ENCODE data around the gene RAPGEF2. TPM values are rescaled to one million over a fixed set of nuclear protein-coding genes. Genes with fewer than 3 reads are reported as not detected.

Gene RAPGEF2
- total and polyA plus RNA-seq, 10 of the 15 experiments (the other 5 are each of a cell fraction or from before 2014, with no cell fraction given): 0.31 to 24.0 (median 2.9) TPM

DNA sequence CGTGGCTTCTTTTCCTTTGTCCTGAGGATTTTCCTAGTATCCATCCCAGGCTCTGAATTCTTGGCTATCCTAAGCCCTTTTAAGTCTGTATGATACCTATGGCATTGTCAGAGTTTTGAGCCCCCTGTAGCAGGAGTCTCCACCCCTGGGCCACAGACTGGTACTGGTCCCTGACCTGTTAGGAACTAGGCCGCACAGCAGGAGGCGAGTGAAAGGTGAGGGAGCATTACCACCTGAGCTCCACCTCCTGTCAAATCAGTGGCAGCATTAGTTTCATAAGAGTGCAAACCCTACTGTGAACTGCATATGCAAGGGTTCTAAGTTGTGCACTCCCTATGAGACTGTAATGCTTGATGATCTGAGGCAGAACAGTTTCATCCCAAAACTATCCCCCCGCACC, 216.1 kb downstream of the RAPGEF2 start (continued):
- TF ChIP-seq, protein P1, sequence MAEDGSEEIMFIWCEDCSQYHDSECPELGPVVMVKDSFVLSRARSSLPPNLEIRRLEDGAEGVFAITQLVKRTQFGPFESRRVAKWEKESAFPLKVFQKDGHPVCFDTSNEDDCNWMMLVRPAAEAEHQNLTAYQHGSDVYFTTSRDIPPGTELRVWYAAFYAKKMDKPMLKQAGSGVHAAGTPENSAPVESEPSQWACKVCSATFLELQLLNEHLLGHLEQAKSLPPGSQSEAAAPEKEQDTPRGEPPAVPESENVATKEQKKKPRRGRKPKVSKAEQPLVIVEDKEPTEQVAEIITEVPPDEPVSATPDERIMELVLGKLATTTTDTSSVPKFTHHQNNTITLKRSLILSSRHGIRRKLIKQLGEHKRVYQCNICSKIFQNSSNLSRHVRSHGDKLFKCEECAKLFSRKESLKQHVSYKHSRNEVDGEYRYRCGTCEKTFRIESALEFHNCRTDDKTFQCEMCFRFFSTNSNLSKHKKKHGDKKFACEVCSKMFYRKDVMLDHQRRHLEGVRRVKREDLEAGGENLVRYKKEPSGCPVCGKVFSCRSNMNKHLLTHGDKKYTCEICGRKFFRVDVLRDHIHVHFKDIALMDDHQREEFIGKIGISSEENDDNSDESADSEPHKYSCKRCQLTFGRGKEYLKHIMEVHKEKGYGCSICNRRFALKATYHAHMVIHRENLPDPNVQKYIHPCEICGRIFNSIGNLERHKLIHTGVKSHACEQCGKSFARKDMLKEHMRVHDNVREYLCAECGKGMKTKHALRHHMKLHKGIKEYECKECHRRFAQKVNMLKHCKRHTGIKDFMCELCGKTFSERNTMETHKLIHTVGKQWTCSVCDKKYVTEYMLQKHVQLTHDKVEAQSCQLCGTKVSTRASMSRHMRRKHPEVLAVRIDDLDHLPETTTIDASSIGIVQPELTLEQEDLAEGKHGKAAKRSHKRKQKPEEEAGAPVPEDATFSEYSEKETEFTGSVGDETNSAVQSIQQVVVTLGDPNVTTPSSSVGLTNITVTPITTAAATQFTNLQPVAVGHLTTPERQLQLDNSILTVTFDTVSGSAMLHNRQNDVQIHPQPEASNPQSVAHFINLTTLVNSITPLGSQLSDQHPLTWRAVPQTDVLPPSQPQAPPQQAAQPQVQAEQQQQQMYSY (CRISPR knock-in tag; IDR thresholded peaks at IDR 0.05): no peak
- no peak for TF ChIP-seq NFIC (IDR thresholded peaks at IDR 0.05; ENCODE audit: low read depth, low read length)
- TF ChIP-seq NR2C2 (IDR thresholded peaks at IDR 0.05; ENCODE audit: borderline replicate concordance, control insufficient read depth, insufficient read length, low read depth): no peak
- TF ChIP-seq, protein P2, sequence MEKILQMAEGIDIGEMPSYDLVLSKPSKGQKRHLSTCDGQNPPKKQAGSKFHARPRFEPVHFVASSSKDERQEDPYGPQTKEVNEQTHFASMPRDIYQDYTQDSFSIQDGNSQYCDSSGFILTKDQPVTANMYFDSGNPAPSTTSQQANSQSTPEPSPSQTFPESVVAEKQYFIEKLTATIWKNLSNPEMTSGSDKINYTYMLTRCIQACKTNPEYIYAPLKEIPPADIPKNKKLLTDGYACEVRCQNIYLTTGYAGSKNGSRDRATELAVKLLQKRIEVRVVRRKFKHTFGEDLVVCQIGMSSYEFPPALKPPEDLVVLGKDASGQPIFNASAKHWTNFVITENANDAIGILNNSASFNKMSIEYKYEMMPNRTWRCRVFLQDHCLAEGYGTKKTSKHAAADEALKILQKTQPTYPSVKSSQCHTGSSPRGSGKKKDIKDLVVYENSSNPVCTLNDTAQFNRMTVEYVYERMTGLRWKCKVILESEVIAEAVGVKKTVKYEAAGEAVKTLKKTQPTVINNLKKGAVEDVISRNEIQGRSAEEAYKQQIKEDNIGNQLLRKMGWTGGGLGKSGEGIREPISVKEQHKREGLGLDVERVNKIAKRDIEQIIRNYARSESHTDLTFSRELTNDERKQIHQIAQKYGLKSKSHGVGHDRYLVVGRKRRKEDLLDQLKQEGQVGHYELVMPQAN (conservative IDR thresholded peaks at IDR 0.05): no peak
- no peak for TF ChIP-seq EGR1 (IDR thresholded peaks at IDR 0.05; ENCODE audit: borderline replicate concordance in 1 of 2, low read depth in 2 of 2, low read length in 2 of 2)

- intact Hi-C loops (cut with micrococcal nuclease; ENCODE audit: unreplicated experiment) (no loop called here), in situ Hi-C loops (cut with MboI) (no loop called here)
- ChIA-PET RAD21 (ENCODE audit: unreplicated experiment) (no interaction called here), CTCF (interaction anchor here (0.6 to 1.2 kb wide), 2 partner anchors 9 to 480 kb away, joined by 3 to 4 read pairs; no protein-coding TSS in a partner anchor), SMC1A (ENCODE audit: uncharacterized antibody, unreplicated experiment) (interaction anchor here (1.2 to 1.4 kb wide), 2 partner anchors 18 to 20 kb away, joined by 3 to 4 read pairs; no protein-coding TSS in a partner anchor), POLR2A (no interaction called here)
- DNase-seq (ENCODE audit: low read depth, low spot score) (no peak), ATAC-seq (no peak), FAIRE-seq (no peak)
- Histone ChIP-seq H3K27ac (ENCODE audit: control insufficient read depth, insufficient read depth) (no peak overlapping the region), H3K9ac (ENCODE audit: control insufficient read depth, insufficient read depth, low read length) (no peak overlapping the region), H4K20me1 (ENCODE audit: control insufficient read depth, insufficient read depth) (no peaks in the 10 kb centered on the region), H3K9me3 (replicated peaks; ENCODE audit: control insufficient read depth, insufficient read depth, low read length) (no peaks in the 10 kb centered on the region; the same call in 2 of the 3 replicates), H3K79me2 (ENCODE audit: control insufficient read depth, insufficient read depth, low read length) (no peaks in the 10 kb centered on the region), H3K27me3 (replicated peaks in 1 of 2; ENCODE audit: control insufficient read depth in 2 of 2, insufficient read depth in 2 of 2, low read length in 1 of 2) (no peaks in the 10 kb centered on the region), H3K4me1 (ENCODE audit: control insufficient read depth, insufficient read depth, low read length) (no peaks in the 10 kb centered on the region), H2AFZ (ENCODE audit: control insufficient read depth, low read depth, low read length) (no peak overlapping the region), H3K4me2 (ENCODE audit: control insufficient read depth, insufficient read depth) (no peak overlapping the region), H3K4me3 (no peak overlapping the region), H3K36me3 (ENCODE audit: control insufficient read depth in 2 of 2, insufficient read depth in 2 of 2, low read length in 1 of 2) (peaks cover 1 to 7% of the 10 kb centered on the region in 2 experiments; a peak in 3 of 4 replicates)
- TF ChIP-seq MTA3 (IDR thresholded peaks at IDR 0.05; ENCODE audit: borderline replicate concordance, low read length): no peak
- TF ChIP-seq SP1 (IDR thresholded peaks at IDR 0.05; ENCODE audit: low read depth, low read length): no peak
- TF ChIP-seq ZNF622 (IDR thresholded peaks at IDR 0.05): no peak
- TF ChIP-seq E2F8 (IDR thresholded peaks at IDR 0.05; ENCODE audit: low read depth, partially characterized antibody): no peak
- BruUV-seq (replicated peaks): no TSS peak
Measured at GRCh38 chr4:159326480-159326879, 223.6 kb downstream of the RAPGEF2 start.
